ENCODE data around the gene AIP.

GRCh38 chr11:67517784-67518552, 35.1 kb downstream of the AIP start:
- no peak for TF ChIP-seq CTCF (IDR thresholded peaks at IDR 0.05)
- TF ChIP-seq POLR2A (IDR thresholded peaks at IDR 0.05), result no peak

Measured in testis (tissue), 2 donors.